GM18858 (cell line): ENCODE results near the gene MCRIP1.
A peak's percentile ranks its signal among the peaks of the same experiment; 100 is the strongest.
"Not testable (repeated sequence)": the region's sequence is repeated elsewhere in the genome, so short reads cannot be mapped to it uniquely, and the experiment has no call there.

Source experiments
- ATAC-seq: cut with Tn5 transposase; IDR thresholded peaks from one replicate; pipeline ENCODE4 v1.9.1; 2021; ENCODE audit not compliant: unreplicated experiment

The MCRIP1 gene

GRCh38 chr17:81841866-81842265, 8.8 kb upstream of the MCRIP1 start:
- ATAC-seq, result no peak

- no peak for ATAC-seq
Observed at GRCh38 chr17:81840826-81841778, 8.0 kb upstream of the MCRIP1 start.

DNA sequence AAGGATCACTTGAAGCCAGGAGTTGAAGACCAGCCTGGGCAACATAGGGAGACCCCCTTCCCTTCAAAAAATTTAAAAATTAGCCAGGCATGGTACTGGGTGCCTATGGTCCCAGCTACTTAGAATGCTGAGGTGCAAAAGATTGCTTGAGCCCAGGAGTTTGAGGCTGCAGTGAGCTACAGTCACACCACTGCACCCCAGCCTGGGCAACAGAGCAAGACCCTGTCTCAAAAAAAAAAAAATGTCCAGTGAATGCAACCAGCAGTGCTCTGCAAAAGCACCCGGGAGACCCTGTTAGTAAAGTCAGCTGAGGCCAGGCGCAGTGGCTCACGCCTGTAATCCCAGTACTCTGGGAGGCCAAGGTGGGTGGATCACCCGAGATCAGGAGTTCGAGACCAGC, 7.0 kb upstream of the MCRIP1 start:
- ATAC-seq, result not testable (repeated sequence)

- ATAC-seq, result no peak
Observed at GRCh38 chr17:81839301-81839700, 6.2 kb upstream of the MCRIP1 start.

- ATAC-seq, result no peak
Observed at GRCh38 chr17:81838753-81839255, 5.7 kb upstream of the MCRIP1 start.

- ATAC-seq, result no peak
Observed at GRCh38 chr17:81837641-81838040, 4.5 kb upstream of the MCRIP1 start.

DNA sequence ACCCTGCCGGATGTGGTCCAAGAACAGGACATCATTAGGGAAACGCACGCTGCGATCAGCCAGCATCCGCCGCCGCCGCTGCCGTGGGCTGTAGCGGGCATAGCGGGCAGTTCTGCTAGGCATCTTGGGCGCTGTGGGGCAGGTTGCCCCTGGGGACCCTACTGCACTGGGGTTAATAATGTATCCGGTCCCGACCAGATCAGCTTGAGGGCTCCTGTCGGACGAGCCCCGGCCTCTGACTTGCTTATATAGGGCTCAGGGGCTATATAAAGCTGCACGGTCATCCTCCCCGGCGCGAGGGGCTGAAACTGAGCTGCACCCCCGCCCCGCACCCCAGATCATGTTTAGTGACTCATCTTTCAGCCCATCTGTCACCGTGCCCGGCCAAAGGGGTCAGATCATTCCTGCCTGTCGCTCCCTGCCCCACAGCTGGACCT, 1.8 kb upstream of the MCRIP1 start, which contains the start of gene PPP1R27:
Gene PPP1R27 (minus strand): TSS at position 220 of the 437 bp plus-strand sequence. CDS start 97 bp downstream, at position 123.
- ATAC-seq, result no peak

GRCh38 chr17:81833921-81834830, 1.1 kb upstream of the MCRIP1 start:
- no peak for ATAC-seq

- peak; percentile 42 for ATAC-seq
Observed at GRCh38 chr17:81832608-81833159, 407 bp downstream of the MCRIP1 start.

DNA sequence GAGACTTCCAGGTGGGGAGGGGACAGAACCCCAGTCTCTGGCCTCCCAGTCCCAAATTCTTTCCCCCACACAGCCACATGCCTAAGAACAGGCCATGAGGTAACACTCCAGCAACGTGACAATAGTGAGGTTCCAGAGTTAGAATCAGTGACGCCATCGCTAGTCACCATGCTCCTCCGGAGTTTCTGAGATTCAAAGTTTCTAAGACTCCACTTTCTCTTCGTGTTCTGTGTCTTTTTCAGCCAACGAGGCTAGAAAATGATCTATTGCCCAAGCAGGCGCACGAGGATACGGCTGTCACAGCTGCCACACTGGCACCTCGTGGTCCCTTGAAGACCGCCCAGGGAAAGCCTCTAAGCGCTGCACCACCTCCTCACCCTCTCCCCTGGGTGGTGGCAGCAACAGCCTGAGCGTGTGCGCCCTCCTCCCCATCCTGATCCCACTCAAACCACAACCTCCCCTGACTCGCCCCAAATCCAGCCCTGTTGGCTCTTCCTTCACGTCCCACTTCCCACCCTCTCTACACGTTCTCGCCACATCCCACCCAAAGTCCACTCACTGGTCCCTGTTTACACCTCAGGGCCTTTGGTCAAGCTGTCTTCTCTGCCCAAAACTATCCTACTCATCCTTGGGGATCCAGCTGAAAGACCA, 1.0 kb downstream of the MCRIP1 start:
- ATAC-seq, result no peak

- no peak for ATAC-seq
Observed at GRCh38 chr17:81831563-81831956, 1.5 kb downstream of the MCRIP1 start.

- ATAC-seq, result no peak
Observed at GRCh38 chr17:81829858-81830257, 3.2 kb downstream of the MCRIP1 start.

- ATAC-seq, result no peak
Observed at GRCh38 chr17:81828656-81829055, 4.4 kb downstream of the MCRIP1 start.

- ATAC-seq, result no peak
Observed at GRCh38 chr17:81825841-81826466, 7.1 kb downstream of the MCRIP1 start.

DNA sequence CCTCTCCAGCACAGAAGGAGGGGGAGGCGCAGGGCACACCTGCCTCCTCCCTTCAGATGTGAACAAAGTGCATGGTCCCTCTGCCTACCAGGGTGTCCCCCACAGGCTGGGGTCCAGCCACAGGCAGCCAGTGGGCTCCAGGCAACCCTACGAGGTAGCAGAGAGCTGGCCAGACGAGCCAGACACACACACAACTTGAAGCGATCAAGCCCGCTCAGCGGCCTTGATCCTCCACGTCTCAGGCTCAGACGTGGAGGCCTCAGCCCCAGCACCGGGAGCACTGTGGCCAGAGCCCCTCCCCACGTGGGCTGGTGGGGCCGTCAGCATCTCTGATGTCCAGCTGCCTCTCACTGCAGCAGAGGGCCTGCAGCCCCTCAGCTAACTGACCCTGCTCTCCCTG, 8.5 kb downstream of the MCRIP1 start:
- no peak for ATAC-seq

DNA sequence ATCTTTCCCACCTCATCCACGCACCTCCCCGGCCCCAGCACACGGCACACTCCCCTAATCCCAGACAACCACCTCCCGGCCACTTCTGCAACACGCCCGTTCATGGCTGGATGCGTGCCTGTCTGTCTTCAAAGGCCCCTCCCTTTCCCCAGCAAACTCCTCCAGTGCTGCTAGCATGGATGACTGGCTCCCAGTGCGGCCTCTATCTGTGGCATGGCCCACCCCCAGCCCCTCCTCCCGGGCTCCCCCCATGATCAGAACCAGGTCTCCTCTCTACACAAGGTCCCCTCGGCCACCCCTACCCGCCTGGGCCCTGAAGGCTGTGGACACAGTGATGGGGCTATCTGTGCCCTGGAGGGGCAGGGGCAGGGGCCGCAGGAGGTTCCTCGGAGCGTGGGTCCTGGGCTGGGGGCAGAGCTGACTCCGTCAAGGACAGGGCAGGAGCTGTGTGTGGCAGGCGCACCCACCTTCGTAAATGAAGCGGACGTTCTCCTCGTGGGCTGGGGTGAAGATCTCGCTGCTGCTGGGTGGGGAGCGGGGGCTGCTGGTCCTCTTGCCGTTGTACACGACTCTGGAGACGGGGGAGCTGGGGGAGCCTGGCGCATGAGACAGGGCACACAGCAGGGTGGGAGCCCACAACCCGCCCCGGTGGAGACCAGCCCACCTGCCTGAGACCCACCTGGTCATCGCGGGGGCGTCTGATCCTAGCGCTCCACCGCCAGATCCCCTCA, 9.1 kb downstream of the MCRIP1 start:
- no peak for ATAC-seq

DNA sequence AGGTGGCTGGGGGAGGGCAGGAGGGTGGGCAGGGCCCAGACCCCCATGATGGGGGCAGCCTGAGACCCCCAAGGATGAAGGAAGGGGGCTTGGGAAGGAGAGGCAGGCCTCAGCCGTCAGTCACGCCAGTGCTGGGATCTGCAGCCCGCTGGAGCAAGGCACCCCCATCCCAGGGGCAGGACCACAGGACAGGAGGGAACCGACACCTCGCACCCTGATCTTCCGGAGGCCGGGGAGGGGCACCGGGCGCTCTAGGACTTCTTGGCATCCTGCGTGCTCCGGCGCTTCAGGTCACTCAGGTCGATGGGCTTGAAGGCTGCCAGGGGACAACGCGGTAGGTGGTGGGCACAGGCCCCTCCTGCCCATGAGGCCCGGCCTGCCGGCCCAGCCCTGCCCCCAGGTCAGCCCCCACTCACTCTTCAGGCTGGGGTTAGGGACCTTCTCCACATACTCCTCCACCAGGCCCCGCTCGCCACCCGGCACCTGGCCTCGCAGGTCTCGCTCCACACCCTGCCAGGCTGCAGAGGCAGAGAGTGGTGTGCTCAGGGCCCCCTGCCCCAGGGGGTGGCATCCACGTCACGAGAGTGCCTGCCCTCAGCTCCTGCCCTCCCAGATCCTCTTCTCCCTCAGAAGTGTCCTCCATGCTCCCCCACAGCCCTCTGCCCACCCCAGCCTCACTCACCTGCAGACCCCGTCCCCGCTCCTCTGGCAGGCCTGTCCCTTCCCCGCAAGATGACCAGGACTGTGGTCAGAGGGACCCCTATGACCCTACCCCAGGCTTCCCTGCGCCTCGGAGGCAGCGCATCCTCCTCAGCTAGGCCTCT, 9.9 kb downstream of the MCRIP1 start:
- no peak for ATAC-seq

- no peak for ATAC-seq
Observed at GRCh38 chr17:81822312-81822637, 10.8 kb downstream of the MCRIP1 start.
